DMS 273 (cell line): ENCODE measurements around the gene SARS1.

Experiments
- DNase-seq: peaks from one replicate; lab custom pipeline; 2025; ENCODE audit not compliant: unreplicated experiment; lab: John Stamatoyannopoulos, UW

The SARS1 gene

DNA sequence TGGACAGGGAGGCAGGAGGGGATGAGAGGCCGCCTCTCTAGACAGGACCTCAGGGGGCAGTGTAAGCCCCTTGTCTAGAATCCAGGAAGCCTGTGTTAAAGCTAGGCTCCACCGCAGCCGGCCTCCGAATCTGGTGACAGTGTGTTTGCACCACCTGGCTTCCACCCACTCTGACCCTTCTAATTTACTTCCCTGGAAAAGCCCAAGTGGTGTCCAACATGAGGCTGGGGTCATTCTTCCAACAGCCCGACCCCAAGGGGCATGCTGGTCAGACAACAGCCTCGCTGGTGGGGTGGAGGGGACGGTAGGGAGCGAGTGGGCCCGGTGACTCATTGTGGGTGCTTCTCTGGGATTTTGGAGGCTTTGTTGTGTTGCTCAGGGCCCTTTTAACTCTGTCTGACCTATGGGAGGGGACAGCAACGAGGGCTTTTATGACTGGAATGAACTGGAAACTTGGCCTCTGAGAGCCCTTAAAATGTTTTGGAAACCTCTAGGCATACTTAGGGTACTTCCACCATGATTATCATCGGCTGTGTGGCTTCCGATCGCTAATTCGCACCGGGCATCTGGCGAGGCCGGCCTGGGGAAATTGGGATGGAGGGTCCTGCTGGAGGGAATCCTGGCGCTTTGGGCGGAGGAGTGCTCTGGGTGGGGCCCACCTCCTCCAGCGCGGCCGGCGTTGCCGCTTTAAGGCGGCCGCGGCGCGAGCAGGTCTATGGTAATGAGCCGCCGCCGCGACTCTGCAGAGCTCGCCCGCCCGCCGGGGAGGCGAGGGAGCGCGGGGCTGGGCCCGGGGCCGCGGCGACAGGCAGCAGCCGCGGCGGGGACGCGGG, 35.3 kb downstream of the SARS1 start, which contains the start of gene CELSR2:
Gene CELSR2 (plus strand): TSS at position 743 of the 833 bp plus-strand sequence. CDS start 541 bp downstream, outside the sequence.
- peak; percentile 94 for DNase-seq

GRCh38 chr1:109249654-109250401, 36.1 kb downstream of the SARS1 start:
- peak; percentile 50 for DNase-seq

DNA sequence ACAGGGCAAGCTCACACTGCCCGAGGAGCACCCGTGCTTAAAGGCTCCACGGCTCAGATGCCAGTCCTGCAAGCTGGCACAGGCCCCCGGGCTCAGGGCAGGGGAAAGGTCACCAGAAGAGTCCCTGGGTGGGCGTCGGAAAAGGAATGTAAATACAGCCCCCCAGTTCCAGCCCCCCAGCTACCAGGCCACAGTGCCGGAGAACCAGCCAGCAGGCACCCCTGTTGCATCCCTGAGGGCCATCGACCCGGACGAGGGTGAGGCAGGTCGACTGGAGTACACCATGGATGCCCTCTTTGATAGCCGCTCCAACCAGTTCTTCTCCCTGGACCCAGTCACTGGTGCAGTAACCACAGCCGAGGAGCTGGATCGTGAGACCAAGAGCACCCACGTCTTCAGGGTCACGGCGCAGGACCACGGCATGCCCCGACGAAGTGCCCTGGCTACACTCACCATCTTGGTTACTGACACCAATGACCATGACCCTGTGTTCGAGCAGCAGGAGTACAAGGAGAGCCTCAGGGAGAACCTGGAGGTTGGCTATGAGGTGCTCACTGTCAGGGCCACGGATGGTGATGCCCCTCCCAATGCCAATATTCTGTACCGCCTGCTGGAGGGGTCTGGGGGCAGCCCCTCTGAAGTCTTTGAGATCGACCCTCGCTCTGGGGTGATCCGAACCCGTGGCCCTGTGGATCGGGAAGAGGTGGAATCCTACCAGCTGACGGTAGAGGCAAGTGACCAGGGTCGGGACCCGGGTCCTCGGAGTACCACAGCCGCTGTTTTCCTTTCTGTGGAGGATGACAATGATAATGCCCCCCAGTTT, 36.9 kb downstream of the SARS1 start:
- no peak for DNase-seq

GRCh38 chr1:109251277-109252166, 37.8 kb downstream of the SARS1 start:
- no peak for DNase-seq

- no peak for DNase-seq
Observed at GRCh38 chr1:109252167-109252892, 38.6 kb downstream of the SARS1 start.

- DNase-seq = peak; percentile 91
Observed at GRCh38 chr1:109252893-109253802, 39.4 kb downstream of the SARS1 start.

- DNase-seq = peak; percentile 69
Observed at GRCh38 chr1:109253803-109254620, 40.3 kb downstream of the SARS1 start.

- DNase-seq = peak; percentile 60
Observed at GRCh38 chr1:109254621-109255096, 40.9 kb downstream of the SARS1 start.

- DNase-seq = peak; percentile 93
Observed at GRCh38 chr1:109255097-109255651, 41.5 kb downstream of the SARS1 start.

GRCh38 chr1:109255678-109256077, 42.0 kb downstream of the SARS1 start:
- peak; percentile 93 for DNase-seq

DNA sequence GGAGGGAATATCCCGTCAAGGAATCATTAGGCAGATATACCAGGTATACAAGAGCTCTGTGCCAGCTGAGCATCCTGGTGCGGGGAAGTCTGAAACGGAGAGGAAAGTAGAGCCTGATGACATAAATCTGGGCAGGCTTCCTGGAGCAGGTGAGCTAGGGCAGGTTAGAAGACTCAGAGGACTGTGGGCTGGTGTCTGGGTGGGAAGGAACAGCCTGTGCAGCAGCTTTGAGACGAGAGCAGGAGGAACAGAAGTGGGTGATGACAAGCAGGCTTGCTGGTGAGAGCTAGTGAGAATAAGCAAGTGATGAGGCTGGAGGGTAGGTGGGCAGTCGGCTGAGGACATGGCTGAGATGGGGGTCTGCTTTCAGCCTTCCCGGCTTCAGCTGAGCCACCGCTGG, 42.4 kb downstream of the SARS1 start:
- DNase-seq = no peak

DNA sequence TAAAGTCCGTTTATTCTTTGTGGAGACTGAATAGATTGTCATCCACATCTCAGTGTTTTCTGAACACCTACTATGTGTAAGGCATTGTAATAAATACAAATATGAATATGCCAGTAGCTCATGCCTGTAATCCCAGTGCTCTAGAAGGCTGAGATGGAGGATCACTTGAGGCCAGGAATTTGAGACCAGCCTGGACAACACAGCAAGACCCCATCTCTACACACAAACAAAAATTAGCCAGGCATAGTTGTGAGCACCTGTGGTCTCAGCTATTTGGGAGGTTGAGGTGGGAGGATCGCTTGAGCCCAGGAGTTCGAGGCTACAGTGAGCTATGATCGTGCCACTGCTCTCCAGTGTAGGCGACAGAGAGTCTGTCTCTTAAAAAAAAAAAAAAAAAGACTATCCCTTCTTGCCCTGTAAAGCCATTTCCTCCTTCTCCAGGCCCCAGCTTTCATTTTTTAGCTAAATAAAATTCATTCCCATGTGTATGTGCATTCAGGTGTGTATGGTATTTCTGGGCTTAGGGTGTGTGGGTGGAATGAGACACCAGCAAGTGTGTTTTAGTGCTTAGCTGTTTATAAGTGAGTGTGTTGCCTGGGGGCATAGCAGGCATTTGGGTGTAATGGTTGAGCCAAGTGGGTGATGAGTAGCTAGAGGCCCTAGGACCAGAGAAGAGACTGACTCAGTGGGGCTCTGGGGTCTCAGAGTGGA, 43.4 kb downstream of the SARS1 start:
- DNase-seq = no peak

- DNase-seq = no peak
Observed at GRCh38 chr1:109257682-109258421, 44.1 kb downstream of the SARS1 start.

DNA sequence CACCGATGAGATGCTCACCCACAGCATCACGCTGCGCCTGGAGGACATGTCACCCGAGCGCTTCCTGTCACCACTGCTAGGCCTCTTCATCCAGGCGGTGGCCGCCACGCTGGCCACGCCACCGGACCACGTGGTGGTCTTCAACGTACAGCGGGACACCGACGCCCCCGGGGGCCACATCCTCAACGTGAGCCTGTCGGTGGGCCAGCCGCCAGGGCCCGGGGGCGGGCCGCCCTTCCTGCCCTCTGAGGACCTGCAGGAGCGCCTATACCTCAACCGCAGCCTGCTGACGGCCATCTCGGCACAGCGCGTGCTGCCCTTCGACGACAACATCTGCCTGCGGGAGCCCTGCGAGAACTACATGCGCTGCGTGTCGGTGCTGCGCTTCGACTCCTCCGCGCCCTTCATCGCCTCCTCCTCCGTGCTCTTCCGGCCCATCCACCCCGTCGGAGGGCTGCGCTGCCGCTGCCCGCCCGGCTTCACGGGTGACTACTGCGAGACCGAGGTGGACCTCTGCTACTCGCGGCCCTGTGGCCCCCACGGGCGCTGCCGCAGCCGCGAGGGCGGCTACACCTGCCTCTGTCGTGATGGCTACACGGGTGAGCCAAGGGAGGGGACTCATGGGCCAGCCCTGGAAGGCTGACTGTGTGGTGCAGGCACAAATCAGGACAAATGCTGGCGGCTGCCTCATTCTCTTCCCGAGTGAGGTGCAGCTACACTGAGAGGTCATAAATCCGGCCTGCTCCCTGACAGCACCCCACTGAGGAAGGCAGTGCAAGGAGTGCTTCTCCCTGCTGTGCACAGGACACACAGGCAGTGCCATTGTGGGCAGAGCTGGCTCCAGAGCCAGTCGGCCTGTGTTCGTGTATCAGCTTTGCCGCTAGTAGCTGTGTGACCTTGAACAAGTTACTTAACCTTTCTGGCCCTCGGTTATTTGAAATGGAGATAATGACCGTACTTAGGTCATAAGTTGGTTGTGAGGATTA, 45.1 kb downstream of the SARS1 start:
- no peak for DNase-seq
